ENCODE data around the gene COQ10B.

COQ10B gene

GRCh38 chr2:197453123-197453913, at the start of gene COQ10B:
COQ10B (plus strand) TSS chr2:197453552; CDS start chr2:197453561, 9 bp downstream.
- peaks cover 6% of the 10 kb centered on the region; the same call in 1 of the 2 replicates for H4K20me1 ChIP-seq (ENCODE audit: insufficient read depth, low read length)
- no peaks in the 10 kb centered on the region for H3K9me3 ChIP-seq (ENCODE audit: insufficient read depth, low read length)
- peak within 1 kb of the TSS; percentile 97 for H3K4me2 ChIP-seq (ENCODE audit: low read length)
- H3K4me3 ChIP-seq (ENCODE audit: low read length): peak within 1 kb of the TSS; percentile 96
- peak within 1 kb of the TSS; percentile 82 for H3K9ac ChIP-seq (ENCODE audit: low read length)
- H3K79me2 ChIP-seq (ENCODE audit: low read length): peaks cover 41% of the 10 kb centered on the region
- no peaks in the 10 kb centered on the region for H3K27me3 ChIP-seq (ENCODE audit: low read depth, low read length)
- peaks cover 13% of the 10 kb centered on the region for H3K4me1 ChIP-seq (ENCODE audit: low read length)
- no peaks in the 10 kb centered on the region for H3K36me3 ChIP-seq (replicated peaks; ENCODE audit: low read depth, low read length)
- H3K27ac ChIP-seq (ENCODE audit: low read length): peak within 1 kb of the TSS; percentile 74
- H2AFZ ChIP-seq (ENCODE audit: low read depth, low read length): peak within 1 kb of the TSS; percentile 94
- TF ChIP-seq CTCF (IDR thresholded peaks at IDR 0.05; ENCODE audit: low read depth, low read length) (0 out of 2 replicates have a peak, but pooled peaks have one; percentile 6), EZH2phosphoT487 (IDR thresholded peaks at IDR 0.05; ENCODE audit: low read depth) (no peak)

GRCh38 chr2:197405582-197405981, 47.8 kb upstream of the COQ10B start:
- Histone ChIP-seq H3K9ac (ENCODE audit: low read length) (no peak overlapping the region), H3K9me3 (ENCODE audit: insufficient read depth, low read length) (no peaks in the 10 kb centered on the region), H4K20me1 (ENCODE audit: insufficient read depth, low read length) (0 out of 2 replicates have a peak, but pooled peaks cover 3% of the 10 kb centered on the region), H3K36me3 (replicated peaks; ENCODE audit: low read depth, low read length) (peaks cover 67% of the 10 kb centered on the region), H3K4me3 (ENCODE audit: low read length) (no peak overlapping the region), H3K79me2 (ENCODE audit: low read length) (peaks cover under 1% of the 10 kb centered on the region), H3K4me1 (ENCODE audit: low read length) (no peaks in the 10 kb centered on the region), H2AFZ (ENCODE audit: low read depth, low read length) (no peak overlapping the region), H3K4me2 (ENCODE audit: low read length) (no peak overlapping the region), H3K27ac (ENCODE audit: low read length) (no peak overlapping the region), H3K27me3 (ENCODE audit: low read depth, low read length) (no peaks in the 10 kb centered on the region)
- TF ChIP-seq EZH2phosphoT487 (IDR thresholded peaks at IDR 0.05; ENCODE audit: low read depth): no peak
- no peak for TF ChIP-seq CTCF (IDR thresholded peaks at IDR 0.05; ENCODE audit: low read depth, low read length)

- Histone ChIP-seq H3K9me3 (ENCODE audit: insufficient read depth, low read length) (no peaks in the 10 kb centered on the region), H3K4me3 (ENCODE audit: low read length) (no peak overlapping the region), H3K36me3 (replicated peaks; ENCODE audit: low read depth, low read length) (peaks cover 60% of the 10 kb centered on the region), H4K20me1 (ENCODE audit: insufficient read depth, low read length) (peaks cover 5% of the 10 kb centered on the region), H3K27me3 (ENCODE audit: low read depth, low read length) (no peaks in the 10 kb centered on the region), H2AFZ (ENCODE audit: low read depth, low read length) (no peak overlapping the region), H3K79me2 (ENCODE audit: low read length) (peaks cover 45% of the 10 kb centered on the region), H3K4me1 (ENCODE audit: low read length) (no peaks in the 10 kb centered on the region), H3K4me2 (ENCODE audit: low read length) (no peak overlapping the region), H3K9ac (ENCODE audit: low read length) (no peak overlapping the region), H3K27ac (ENCODE audit: low read length) (no peak overlapping the region)
- no peak for TF ChIP-seq CTCF (IDR thresholded peaks at IDR 0.05; ENCODE audit: low read depth, low read length)
- TF ChIP-seq EZH2phosphoT487 (IDR thresholded peaks at IDR 0.05; ENCODE audit: low read depth): no peak
Measured at GRCh38 chr2:197414039-197414438, 39.3 kb upstream of the COQ10B start.

- H3K36me3 ChIP-seq (replicated peaks; ENCODE audit: low read depth, low read length): peaks cover 63% of the 10 kb centered on the region
Measured at GRCh38 chr2:197414515-197414914, 38.8 kb upstream of the COQ10B start.

More at GRCh38 chr2:197414515-197414914, 38.8 kb upstream of the COQ10B start:
- H3K9me3 ChIP-seq (ENCODE audit: insufficient read depth, low read length): no peaks in the 10 kb centered on the region
- no peaks in the 10 kb centered on the region for H3K4me1 ChIP-seq (ENCODE audit: low read length)
- H3K4me3 ChIP-seq (ENCODE audit: low read length): no peak overlapping the region
- H3K79me2 ChIP-seq (ENCODE audit: low read length): peaks cover 49% of the 10 kb centered on the region
- H3K4me2 ChIP-seq (ENCODE audit: low read length): no peak overlapping the region
- peaks cover 5% of the 10 kb centered on the region for H4K20me1 ChIP-seq (ENCODE audit: insufficient read depth, low read length)
- TF ChIP-seq CTCF (IDR thresholded peaks at IDR 0.05; ENCODE audit: low read depth, low read length): no peak
- no peak for TF ChIP-seq EZH2phosphoT487 (IDR thresholded peaks at IDR 0.05; ENCODE audit: low read depth)
- no peak overlapping the region for H2AFZ ChIP-seq (ENCODE audit: low read depth, low read length)
- H3K27me3 ChIP-seq (ENCODE audit: low read depth, low read length): no peaks in the 10 kb centered on the region
- no peak overlapping the region for H3K27ac ChIP-seq (ENCODE audit: low read length)
- no peak overlapping the region for H3K9ac ChIP-seq (ENCODE audit: low read length)
